RWPE1 (cell line): ENCODE data around the gene PDE4D.

ENCODE experiments used
- CTCF ChIA-PET: fragments of 350-600 bp; sonication (Branson Sonifier 250); formaldehyde crosslinking; extraction: SDS; loops from one replicate; lab custom pipeline; 2021; lab: Yijun Ruan, JAX
- POLR2A ChIA-PET: fragments of 400-600 bp; formaldehyde crosslinking; extraction: SDS; loops from one replicate; lab custom pipeline; 2020; ENCODE audit warnings: antibody characterized with exemption; ENCODE audit not compliant: low non-redundant PET; lab: Yijun Ruan, JAX
- DNase-seq: peaks from one replicate; pipeline ENCODE4 v3.0.0; 2012; ENCODE audit warnings: low spot score
- H3K27ac ChIP-seq: fragments of 450-650 bp; 2 replicates; pipeline ENCODE4 v1.5.1; 2017
- TF ChIP-seq, protein P1 (sequence below): fragments of 450-650 bp; conservative IDR thresholded peaks from 2 replicates; pipeline ENCODE4 v1.5.1; 2017; ENCODE audit warnings: low read depth, mild to moderate bottlenecking

PDE4D gene

DNA sequence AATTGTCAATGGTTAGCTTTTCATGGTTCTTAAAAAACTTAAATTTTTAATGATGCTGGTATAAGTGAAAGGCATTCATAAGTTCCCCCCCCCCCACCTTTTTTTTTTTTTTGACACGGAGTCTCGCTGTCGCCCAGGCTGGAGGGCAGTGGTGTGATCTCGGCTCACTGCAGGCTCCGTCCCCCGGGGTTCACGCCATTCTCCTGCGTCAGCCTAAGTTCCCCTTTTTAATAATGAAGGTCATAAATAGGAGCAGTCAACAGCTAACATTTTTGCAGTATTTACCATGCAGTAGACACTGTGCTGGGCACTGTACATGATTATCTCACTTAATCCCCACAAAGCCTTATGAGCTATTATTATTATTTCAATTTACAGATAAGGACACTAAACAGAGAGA lies 556.3 kb downstream of the PDE4D start:
- H3K27ac ChIP-seq = no peak overlapping the region
- no peak for DNase-seq
- ChIA-PET CTCF (interaction anchor here (0.6 kb wide), 1 partner anchor 124 kb away, joined by 3 read pairs; no protein-coding TSS in a partner anchor), POLR2A (no interaction called here)
- TF ChIP-seq, protein P1, sequence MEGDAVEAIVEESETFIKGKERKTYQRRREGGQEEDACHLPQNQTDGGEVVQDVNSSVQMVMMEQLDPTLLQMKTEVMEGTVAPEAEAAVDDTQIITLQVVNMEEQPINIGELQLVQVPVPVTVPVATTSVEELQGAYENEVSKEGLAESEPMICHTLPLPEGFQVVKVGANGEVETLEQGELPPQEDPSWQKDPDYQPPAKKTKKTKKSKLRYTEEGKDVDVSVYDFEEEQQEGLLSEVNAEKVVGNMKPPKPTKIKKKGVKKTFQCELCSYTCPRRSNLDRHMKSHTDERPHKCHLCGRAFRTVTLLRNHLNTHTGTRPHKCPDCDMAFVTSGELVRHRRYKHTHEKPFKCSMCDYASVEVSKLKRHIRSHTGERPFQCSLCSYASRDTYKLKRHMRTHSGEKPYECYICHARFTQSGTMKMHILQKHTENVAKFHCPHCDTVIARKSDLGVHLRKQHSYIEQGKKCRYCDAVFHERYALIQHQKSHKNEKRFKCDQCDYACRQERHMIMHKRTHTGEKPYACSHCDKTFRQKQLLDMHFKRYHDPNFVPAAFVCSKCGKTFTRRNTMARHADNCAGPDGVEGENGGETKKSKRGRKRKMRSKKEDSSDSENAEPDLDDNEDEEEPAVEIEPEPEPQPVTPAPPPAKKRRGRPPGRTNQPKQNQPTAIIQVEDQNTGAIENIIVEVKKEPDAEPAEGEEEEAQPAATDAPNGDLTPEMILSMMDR = no peak

DNA sequence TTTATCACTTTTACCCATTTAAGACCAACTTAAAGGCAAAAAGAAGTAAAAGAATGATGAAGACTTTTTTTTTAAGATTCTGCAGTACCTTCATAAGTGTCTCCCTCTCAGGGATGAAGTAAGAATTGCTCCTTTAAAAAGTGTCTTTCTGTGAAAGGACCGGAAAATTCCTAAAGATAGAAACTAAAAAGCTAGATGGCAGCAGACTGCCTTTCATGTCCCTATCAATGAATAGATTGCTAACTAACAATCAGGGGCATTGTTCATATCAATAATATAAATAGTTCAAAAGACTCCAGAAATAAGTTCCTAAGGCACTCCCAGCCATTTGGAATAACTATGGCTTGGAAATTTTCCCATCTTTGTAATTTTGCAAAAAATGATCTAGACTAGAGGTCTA lies 558.0 kb downstream of the PDE4D start:
- ChIA-PET POLR2A (no interaction called here), CTCF (interaction anchor here (0.7 to 1.3 kb wide), 4 partner anchors 12 to 155 kb away, joined by 3 to 4 read pairs (median 4); no protein-coding TSS in a partner anchor)
- DNase-seq = no peak
- TF ChIP-seq, protein P1 = 0 out of 2 replicates have a peak, but pooled peaks have one; percentile 10
- H3K27ac ChIP-seq = no peak overlapping the region

DNA sequence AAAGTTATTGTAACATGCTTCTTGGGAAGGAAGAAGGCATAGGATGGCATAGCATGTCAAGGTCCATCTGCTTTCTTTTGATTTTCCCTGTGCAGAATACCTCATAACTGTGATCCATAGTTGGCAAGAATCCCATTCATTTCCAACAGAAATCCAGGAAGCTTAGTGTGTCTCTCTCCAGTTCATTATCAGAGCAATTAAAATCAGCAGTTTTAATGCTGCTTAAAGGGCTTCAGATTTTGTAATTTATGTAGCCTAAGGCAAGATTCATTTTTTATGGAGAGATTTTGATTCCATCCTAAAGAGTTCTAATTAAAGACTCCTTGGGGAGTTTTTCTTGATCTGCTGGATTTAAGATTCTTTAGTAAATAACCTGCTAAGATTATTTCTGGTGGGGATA lies 560.1 kb downstream of the PDE4D start:
- CTCF ChIA-PET = no interaction called here
- POLR2A ChIA-PET = no interaction called here
- DNase-seq = no peak
- H3K27ac ChIP-seq = no peak overlapping the region
- TF ChIP-seq, protein P1 = no peak

DNA sequence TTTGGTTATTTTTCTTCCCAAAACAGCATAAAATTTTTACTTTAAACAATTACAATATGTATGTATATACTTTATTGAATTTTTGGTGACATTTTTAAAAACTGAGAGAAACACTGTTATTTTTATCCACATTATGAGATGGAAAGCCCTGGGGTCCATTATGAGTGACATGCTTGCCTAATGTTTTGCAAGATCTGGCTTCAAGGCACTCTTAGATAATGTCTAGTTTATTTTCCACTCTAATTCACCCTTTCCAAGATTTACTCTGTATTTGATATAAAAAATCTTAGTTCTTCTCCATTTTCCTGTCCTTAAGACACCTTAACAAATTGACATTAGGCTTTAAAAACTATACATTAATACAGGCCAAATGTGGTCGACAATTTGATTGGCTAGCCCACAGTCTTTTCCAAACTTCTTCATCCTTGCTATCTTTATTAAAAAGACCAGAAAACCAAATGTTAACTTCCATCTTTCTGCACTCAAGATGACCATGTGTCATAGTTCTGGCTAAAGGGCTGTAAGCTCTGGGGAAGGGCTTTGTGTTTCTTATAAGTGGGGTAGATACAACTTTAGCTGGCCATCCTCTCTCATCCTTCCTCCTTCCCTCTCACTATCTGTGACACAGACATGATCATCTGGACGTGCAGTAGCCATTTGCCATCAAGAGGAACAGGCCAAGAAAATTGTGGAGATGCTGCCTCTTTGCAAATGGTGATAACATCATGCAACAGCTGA lies 561.1 kb downstream of the PDE4D start:
- POLR2A ChIA-PET = no interaction called here
- TF ChIP-seq, protein P1 = no peak
- no peak overlapping the region for H3K27ac ChIP-seq
- CTCF ChIA-PET = interaction anchor here (0.6 kb wide), 1 partner anchor 293 kb away, joined by 4 read pairs; no protein-coding TSS in a partner anchor
- DNase-seq = no peak

DNA sequence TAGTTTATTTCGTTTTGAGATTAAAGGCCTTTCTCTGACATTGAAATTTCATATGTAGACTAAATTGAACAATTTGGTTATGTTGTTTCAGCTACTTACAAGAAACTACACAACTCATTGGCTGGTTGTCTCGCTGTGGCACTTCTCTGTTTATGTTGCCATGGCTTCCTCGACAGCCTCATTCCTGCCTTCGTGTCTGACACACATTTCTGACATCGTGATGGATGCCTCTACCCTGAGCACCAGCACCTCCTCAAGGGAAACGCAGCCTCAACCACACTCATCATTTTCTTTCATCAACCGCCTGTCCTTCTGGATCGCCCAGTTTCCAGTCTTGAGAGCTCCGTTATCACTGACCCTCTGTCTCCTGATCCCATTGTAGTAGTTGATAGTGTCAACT lies 562.8 kb downstream of the PDE4D start:
- no peak for DNase-seq
- CTCF ChIA-PET = no interaction called here
- POLR2A ChIA-PET = interaction anchor here (0.5 kb wide), 1 partner anchor 61 kb away, joined by 4 read pairs; no protein-coding TSS in a partner anchor
- TF ChIP-seq, protein P1 = no peak
- H3K27ac ChIP-seq = no peak overlapping the region

DNA sequence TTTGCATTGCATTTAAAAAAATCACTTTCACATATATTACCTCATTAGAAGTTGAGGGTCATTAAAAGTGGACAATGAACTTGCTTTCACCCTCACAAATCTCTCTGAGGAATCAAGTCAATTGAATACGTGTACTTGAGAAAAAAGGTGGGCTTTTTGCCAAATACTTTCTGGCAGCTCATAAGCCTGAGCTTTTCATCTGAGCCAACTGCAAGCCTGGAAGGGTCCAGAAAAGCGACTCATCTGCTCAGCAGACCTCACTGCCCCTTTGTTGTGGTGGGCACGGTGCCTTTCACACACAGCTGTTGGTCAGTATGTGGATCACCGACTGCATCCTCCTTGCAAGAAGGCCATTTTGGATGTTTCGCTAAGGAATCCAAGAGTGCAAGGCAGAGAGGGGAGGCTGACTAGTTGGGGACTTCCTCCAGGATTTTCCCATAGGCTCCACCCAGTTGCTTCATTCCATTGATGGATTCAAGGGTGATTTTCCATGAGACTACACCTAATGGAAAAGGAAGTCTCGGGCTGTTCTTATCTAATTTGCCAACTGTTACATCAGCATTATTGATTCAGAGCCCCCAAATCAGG lies 564.7 kb downstream of the PDE4D start:
- no peak for DNase-seq
- H3K27ac ChIP-seq = no peak overlapping the region
- TF ChIP-seq, protein P1 = no peak
- ChIA-PET POLR2A (no interaction called here), CTCF (interaction anchor here (0.6 to 1.7 kb wide), 2 partner anchors 27 to 39 kb away, joined by 3 to 4 read pairs; no protein-coding TSS in a partner anchor)
